SK-N-SH treated with all-trans-retinoic acid at 6 μM for 48 hours (cell line): ENCODE results near the gene RCOR1.

Experiments used
- ARNTL ChIP-seq: fragments of 450-650 bp; formaldehyde crosslinking; IDR thresholded peaks from 2 replicates; pipeline ENCODE4 v1.5.0; 2020; ENCODE audit warnings: low read depth, mild to moderate bottlenecking, moderate library complexity, borderline replicate concordance
- ESRRG ChIP-seq: fragments of 250-450 bp; sonication (Bioruptor Pico); IDR thresholded peaks from 2 replicates; pipeline ENCODE4 v1.6.1; 2021; ENCODE audit warnings: mild to moderate bottlenecking
- OSR1 ChIP-seq: fragments of 250-450 bp; sonication (Bioruptor Pico); IDR thresholded peaks from 2 replicates; pipeline ENCODE4 v1.8.0; 2022; ENCODE audit warnings: moderate library complexity, mild to moderate bottlenecking, inconsistent platforms
- PPARA ChIP-seq: fragments of 250-450 bp; sonication (Bioruptor Pico); IDR thresholded peaks from 2 replicates; pipeline ENCODE4 v1.5.0; 2020; ENCODE audit warnings: mild to moderate bottlenecking, borderline replicate concordance
- ZC3H10 ChIP-seq: fragments of 250-450 bp; sonication (Bioruptor Pico); IDR thresholded peaks from 2 replicates; pipeline ENCODE4 v1.5.1; 2021; ENCODE audit warnings: mild to moderate bottlenecking, moderate library complexity
- ZFP30 ChIP-seq: fragments of 450-650 bp; formaldehyde crosslinking; IDR thresholded peaks from 2 replicates; pipeline ENCODE4 v1.5.0; 2022; ENCODE audit warnings: mild to moderate bottlenecking, moderate library complexity
- ZNF8 ChIP-seq: fragments of 450-650 bp; formaldehyde crosslinking; IDR thresholded peaks from 2 replicates; pipeline ENCODE4 v1.5.0; 2020; ENCODE audit warnings: mild to moderate bottlenecking, moderate library complexity
- TF ChIP-seq, protein P1 (sequence below): fragments of 250-450 bp; sonication (Bioruptor Pico); IDR thresholded peaks from 2 replicates; pipeline ENCODE4 v1.5.1; 2020; ENCODE audit warnings: low read depth, mild to moderate bottlenecking, moderate library complexity

DNA sequence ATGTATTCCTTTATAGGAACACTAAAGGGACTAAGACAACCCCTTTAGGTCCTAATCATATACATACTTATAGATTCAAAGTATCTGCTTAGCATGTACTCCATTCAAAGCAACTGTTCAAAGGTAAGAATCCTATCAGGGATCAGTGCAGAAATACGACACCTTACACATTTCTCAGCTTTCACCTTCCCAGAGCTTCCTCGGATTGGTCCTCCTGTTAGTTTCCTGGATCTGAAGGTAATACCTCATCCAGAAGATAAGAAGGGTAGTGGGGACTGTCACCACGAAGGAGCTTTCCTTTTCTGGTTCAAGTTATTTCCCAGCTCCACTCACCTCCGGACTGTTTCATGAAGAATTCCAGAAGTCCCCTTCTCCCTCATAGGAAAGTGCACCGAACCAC, 38.0 kb downstream of the RCOR1 start:
- TF ChIP-seq ZFP30 (CRISPR knock-in tag) (no peak), ESRRG (CRISPR knock-in tag) (no peak), PPARA (CRISPR knock-in tag) (no peak), ARNTL (CRISPR knock-in tag) (no peak), OSR1 (no peak), ZC3H10 (CRISPR knock-in tag) (no peak), ZNF8 (CRISPR knock-in tag) (no peak)
- TF ChIP-seq, protein P1, sequence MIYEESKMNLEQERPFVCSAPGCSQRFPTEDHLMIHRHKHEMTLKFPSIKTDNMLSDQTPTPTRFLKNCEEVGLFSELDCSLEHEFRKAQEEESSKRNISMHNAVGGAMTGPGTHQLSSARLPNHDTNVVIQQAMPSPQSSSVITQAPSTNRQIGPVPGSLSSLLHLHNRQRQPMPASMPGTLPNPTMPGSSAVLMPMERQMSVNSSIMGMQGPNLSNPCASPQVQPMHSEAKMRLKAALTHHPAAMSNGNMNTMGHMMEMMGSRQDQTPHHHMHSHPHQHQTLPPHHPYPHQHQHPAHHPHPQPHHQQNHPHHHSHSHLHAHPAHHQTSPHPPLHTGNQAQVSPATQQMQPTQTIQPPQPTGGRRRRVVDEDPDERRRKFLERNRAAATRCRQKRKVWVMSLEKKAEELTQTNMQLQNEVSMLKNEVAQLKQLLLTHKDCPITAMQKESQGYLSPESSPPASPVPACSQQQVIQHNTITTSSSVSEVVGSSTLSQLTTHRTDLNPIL (CRISPR knock-in tag): no peak
